ENCODE measurements around the gene CAMLG.

- no peak for TF ChIP-seq POLR2A (IDR thresholded peaks at IDR 0.05)
- no peak for TF ChIP-seq CTCF (IDR thresholded peaks at IDR 0.05)
These were observed 19.8 kb downstream of the CAMLG start for GRCh38 chr5:134758176-134758503.
